ENCODE measurements around the gene SKAP1.
"Not testable (repeated sequence)": the region's sequence is repeated elsewhere in the genome, so short reads cannot be mapped to it uniquely, and the experiment has no call there.

The SKAP1 gene

DNA sequence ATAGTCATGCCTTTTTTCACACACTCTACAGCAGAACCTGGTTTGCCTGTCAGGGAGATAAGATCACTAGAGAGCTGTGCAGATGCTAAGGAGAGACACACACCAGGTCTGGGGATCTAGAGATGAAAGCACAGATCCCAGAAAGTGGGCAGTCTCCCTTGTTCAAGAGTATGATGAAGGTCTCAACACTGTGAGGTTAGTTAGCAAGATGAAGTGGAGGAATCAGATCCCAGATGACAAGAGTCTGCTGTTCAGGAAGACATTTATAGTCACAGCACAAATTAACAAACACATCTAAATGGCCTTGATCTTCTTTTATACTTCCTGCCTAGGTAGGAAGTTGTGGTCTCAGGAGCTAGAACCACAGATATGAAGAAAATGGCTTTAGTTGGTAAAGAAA, 23.4 kb upstream of the SKAP1 start:
- no peaks in the 10 kb centered on the region for H3K4me1 ChIP-seq
- no peak for DNase-seq
- TF ChIP-seq, protein P1, sequence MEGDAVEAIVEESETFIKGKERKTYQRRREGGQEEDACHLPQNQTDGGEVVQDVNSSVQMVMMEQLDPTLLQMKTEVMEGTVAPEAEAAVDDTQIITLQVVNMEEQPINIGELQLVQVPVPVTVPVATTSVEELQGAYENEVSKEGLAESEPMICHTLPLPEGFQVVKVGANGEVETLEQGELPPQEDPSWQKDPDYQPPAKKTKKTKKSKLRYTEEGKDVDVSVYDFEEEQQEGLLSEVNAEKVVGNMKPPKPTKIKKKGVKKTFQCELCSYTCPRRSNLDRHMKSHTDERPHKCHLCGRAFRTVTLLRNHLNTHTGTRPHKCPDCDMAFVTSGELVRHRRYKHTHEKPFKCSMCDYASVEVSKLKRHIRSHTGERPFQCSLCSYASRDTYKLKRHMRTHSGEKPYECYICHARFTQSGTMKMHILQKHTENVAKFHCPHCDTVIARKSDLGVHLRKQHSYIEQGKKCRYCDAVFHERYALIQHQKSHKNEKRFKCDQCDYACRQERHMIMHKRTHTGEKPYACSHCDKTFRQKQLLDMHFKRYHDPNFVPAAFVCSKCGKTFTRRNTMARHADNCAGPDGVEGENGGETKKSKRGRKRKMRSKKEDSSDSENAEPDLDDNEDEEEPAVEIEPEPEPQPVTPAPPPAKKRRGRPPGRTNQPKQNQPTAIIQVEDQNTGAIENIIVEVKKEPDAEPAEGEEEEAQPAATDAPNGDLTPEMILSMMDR (IDR thresholded peaks at IDR 0.05; ENCODE audit: low read depth, low read length), result no peak
- H3K9me3 ChIP-seq, result no peaks in the 10 kb centered on the region
- H3K4me3 ChIP-seq (ENCODE audit: low read depth, low read length), result no peak overlapping the region
- no peaks in the 10 kb centered on the region for H3K36me3 ChIP-seq
- H3K27me3 ChIP-seq, result peaks cover 26% of the 10 kb centered on the region

DNA sequence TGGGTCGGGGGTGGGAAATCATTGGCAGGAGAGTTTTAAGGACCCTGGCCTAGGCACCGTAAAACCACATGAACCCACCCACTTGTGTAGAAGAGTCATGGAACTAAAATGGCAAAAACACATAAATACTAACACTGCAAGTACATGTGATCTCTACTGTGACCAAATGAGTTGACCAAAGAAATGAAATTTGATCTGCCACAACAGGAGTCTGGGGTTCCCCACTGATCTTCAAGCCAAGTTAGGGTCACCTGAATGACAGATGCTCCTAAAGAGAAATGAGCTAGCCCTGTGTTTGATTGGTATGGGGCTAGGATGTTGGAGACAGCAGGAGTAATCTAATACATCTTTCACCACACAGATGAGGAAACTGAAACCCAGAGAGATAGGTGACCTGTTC, 21.5 kb upstream of the SKAP1 start:
- peaks cover 21% of the 10 kb centered on the region for H3K27me3 ChIP-seq

DNA sequence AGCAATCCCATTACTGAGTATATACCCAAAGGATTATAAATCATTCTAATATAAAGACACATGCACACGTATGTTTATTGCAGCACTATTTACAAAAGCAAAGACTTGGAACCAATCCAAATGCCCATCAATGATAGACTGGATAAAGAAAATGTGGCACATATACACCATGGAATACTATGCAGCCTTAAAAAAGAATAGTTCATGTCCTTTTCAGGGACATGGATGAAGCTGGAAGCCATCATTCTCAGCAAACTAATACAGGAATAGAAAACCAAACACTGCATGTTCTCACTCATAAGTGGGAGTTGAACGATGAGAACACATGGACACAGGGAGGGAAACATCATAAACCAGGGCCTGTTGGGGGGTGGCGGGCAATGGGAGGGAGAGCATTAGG, 19.3 kb upstream of the SKAP1 start:
- peaks cover 32% of the 10 kb centered on the region for H3K27me3 ChIP-seq
- not testable (repeated sequence) for H3K4me3 ChIP-seq (ENCODE audit: low read depth, low read length); H3K4me1 ChIP-seq; H3K9me3 ChIP-seq; DNase-seq; H3K36me3 ChIP-seq

More for the DNA sequence above, 21.5 kb upstream of the SKAP1 start:
- DNase-seq, result no peak
- Histone ChIP-seq H3K4me1 (no peaks in the 10 kb centered on the region), H3K36me3 (no peaks in the 10 kb centered on the region), H3K9me3 (no peaks in the 10 kb centered on the region), H3K4me3 (ENCODE audit: low read depth, low read length) (no peak overlapping the region)
- TF ChIP-seq, protein P1 (IDR thresholded peaks at IDR 0.05; ENCODE audit: low read depth, low read length), result no peak

DNA sequence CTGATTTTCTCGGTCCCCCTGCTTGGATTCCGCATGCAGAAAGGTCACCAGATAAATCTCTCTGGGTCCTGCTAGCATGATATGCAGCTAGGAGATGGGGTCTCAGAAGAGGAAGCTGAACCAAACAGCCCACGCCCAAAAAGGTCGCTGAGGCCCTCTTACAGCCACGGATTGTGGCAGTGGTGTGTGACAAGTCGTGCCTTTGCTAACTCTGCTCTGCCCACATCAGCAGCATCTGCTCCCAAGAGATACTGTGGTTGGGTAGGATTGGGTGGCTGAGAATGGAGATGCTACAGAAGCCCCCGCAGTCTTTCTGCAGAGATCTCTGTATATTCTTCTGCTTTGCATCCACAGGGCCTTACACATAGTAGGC, 15.2 kb upstream of the SKAP1 start:
- H3K36me3 ChIP-seq, result no peaks in the 10 kb centered on the region
- no peaks in the 10 kb centered on the region for H3K9me3 ChIP-seq
- H3K4me3 ChIP-seq (ENCODE audit: low read depth, low read length), result no peak overlapping the region
- no peaks in the 10 kb centered on the region for H3K4me1 ChIP-seq
- DNase-seq, result no peak
- H3K27me3 ChIP-seq, result peaks cover 57% of the 10 kb centered on the region
- TF ChIP-seq, protein P1 (IDR thresholded peaks at IDR 0.05; ENCODE audit: low read depth, low read length), result no peak

DNA sequence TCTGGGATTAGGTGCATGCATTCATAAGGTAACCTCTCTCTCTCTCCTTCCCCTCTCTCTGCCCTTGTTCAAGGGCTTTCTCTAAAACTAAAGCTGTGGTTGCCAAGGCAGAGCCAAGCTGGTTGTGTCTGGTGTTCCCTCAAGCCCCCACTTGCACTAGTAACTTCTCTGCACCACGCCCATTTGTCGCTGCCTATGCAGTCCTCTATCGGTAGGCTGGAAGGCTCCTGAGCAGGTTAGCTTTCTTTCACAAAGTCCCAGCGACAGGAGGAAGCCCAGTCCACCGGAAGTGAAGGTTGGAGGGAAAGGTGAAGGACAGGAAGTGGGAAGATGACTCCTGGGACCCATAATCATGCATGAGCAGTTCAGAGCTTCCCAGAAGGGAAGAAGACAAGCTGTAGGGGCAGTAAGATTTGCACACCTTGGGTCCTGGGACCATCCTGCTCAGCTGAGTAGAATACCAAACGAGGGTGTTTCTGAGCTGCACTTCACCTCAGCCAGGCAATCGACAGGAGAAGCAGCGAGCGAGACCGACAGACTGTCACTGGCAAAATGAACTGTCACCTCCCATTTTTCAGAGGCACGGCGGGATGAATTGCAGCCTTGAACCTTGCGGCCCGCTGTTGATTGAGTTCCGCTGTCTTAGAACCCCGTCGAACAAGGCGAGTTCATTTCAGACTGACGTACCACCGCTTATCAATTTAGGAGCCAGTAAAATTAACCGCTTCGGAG, 14.7 kb upstream of the SKAP1 start:
- DNase-seq, result no peak
- no peak overlapping the region for H3K4me3 ChIP-seq (ENCODE audit: low read depth, low read length)
- no peaks in the 10 kb centered on the region for H3K4me1 ChIP-seq

DNA sequence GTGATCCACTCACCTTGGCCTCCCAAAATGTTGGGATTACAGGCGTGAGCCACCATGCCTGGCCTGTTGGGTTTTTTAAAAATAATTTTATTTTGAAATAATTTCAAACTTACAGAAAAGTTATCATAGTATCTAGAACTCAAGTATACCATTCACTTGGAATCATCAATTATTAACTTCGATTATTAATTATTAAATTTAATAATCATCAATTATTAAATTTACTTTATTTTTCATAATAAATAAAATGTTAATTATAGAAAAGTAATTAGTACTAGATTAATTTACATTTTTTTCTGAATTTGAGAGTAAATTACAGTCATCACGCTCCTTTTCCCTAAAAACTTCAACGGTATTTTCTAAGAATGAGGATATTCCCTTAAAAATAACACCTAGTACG, 13.7 kb upstream of the SKAP1 start:
- no peak for DNase-seq
- no peaks in the 10 kb centered on the region for H3K4me1 ChIP-seq
- H3K27me3 ChIP-seq, result peaks cover 62% of the 10 kb centered on the region
- H3K36me3 ChIP-seq, result no peaks in the 10 kb centered on the region
- H3K9me3 ChIP-seq, result no peaks in the 10 kb centered on the region
- TF ChIP-seq, protein P1 (IDR thresholded peaks at IDR 0.05; ENCODE audit: low read depth, low read length), result no peak
- no peak overlapping the region for H3K4me3 ChIP-seq (ENCODE audit: low read depth, low read length)

More for the DNA sequence above, 14.7 kb upstream of the SKAP1 start:
- TF ChIP-seq, protein P1 (IDR thresholded peaks at IDR 0.05; ENCODE audit: low read depth, low read length), result no peak
- Histone ChIP-seq H3K9me3 (no peaks in the 10 kb centered on the region), H3K36me3 (no peaks in the 10 kb centered on the region), H3K27me3 (peaks cover 58% of the 10 kb centered on the region)

Data from BE2C (cell line).